Inflammatory macrophage treated with lipopolysaccharide for 4 hours (primary cell): ENCODE results near the gene BMPR1B.
A peak's percentile ranks its signal among the peaks of the same experiment; 100 is the strongest.
"Not testable (repeated sequence)": the region's sequence is repeated elsewhere in the genome, so short reads cannot be mapped to it uniquely, and the experiment has no call there.

Source experiments
- DNase-seq: peaks from one replicate; pipeline ENCODE4 v3.0.0-alpha.2; 2020

Gene BMPR1B

DNA sequence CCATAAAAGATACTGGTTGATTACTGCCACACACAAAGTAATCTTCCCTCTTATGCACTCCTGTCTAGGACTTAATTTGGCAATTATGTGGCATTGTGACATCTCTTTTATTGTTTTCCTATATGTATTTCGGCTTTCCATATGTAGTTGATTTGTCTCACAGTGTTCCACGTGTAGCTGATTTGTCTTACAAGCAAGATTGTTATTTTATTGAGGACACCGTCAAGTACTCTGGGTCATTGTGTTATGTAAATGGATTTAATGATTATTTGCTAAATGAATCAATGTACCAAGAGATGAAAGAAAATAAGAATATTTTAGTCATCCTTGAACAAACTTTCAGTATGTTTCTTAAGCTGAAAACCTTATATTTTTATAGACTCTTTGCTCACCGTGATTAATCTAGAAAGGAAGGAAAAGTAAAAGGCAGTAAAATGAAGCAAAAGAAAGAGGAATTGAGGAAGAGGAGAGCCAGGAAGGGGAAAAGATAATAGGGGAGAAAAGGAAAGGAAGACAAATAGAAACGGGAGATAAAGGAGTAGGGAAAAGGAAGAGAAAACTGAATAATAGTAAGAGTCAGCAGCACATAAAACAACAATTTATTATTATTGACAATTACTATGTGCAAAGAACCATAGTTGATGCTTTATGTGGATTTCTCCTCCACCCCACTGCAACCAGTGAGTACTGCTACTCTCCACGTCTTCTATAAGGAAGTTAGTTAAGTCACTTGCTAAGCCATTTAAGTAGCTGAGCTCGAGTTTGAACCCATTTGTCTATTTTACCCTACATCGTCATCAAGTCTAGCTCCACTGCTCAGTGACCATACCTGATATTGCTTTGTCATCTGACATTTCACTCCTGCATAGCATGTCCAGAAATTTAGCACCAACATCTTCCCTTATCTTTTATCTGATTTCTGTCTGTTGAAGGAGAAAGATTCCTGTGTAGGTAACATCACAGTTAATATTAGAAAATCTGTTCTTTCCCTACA lies 336.5 kb downstream of the BMPR1B start:
- no peak for DNase-seq

DNA sequence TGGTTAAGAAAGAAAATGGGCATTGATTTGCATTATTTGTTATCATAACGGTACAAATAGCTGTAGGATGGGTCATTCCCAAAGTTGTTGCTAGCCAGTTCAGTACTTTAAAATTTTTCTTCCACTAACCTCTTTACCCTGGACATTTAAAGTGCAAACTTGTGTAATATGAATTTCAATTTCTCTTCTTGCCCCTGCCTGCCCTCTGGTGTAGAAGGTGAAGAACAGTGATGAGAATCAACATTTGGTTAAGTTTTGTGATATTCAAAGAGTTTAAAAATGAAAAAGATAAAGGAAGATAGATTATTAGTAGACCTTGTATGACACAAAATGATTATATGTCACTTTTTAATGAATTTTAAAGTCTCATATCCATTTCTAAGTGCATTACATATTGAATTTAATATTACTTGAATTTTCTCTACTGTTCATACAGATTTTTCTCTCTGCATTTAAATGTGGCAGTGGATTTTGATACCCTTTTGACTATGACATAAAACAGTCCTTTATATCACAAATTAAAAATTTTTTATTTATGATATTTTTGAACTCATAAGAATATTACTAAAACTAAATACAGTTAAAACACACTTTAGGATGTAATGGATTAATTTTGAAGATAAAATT lies 337.7 kb downstream of the BMPR1B start:
- DNase-seq: no peak

DNA sequence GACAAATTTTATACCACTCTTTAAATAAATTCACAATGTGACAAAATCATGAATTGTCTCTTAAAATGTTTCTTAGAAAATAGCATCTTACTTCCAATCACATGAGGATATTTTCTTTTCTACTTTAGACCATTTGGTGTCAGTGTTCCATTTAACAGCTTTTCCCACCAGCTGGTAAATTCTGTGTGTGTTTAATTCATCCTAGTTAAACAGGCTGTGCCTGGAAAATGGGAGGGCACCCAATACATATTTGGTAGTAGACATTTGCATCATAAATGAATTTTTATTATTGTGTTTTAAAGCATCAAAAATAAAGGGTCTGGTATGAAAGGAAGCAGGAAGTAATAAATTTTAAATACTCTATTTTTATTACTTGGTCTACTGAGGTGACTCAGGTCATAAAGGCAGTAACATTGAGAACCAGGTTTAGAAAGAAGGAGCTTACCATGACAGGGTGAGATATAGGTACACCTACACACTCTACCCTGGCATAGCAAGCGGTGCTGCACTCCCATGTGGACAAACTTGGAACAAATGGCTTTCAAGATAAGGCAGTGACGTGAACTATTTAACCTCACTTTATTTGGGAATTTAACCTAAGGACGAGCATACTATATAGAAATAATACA lies 344.5 kb downstream of the BMPR1B start:
- DNase-seq: no peak

DNA sequence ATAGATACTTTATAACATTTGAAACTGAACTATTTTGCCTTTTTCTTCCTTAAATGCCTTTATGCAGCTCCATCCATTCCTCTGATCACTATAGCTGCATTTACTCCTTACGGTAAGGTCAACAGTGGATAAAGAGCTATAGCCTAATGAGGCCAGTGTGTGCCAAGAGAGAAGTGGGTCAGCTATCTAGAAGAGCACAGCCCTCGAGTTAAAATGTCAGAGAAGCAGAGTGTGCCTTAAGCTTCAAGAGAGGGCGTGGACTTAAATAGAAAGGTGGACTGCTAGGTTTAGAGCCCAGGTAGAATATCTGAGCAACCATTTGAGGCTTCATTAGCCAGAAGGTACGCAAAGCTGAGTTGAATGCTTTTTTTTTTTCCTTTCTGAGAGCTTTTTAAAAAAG lies 347.4 kb downstream of the BMPR1B start:
- no peak for DNase-seq

DNA sequence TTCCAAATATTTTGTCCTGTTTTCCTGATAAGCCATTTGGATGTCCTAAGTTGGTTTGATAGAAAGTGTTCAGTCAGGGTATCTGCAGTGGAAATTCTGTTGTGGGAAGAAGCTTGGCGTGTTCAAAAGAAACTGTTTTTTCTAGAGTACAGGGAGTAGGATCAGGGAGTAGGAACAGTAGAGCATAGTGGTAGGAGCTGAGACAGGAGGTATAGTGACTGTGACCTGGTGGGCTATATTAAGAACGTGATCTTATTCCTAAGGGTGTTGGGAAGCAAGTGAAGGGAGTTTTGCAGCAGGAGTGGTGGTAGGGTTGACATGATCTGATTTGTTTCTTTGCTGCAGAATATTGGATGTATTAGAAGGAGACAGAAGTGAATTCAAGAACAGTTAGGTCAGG lies 348.2 kb downstream of the BMPR1B start:
- no peak for DNase-seq

DNA sequence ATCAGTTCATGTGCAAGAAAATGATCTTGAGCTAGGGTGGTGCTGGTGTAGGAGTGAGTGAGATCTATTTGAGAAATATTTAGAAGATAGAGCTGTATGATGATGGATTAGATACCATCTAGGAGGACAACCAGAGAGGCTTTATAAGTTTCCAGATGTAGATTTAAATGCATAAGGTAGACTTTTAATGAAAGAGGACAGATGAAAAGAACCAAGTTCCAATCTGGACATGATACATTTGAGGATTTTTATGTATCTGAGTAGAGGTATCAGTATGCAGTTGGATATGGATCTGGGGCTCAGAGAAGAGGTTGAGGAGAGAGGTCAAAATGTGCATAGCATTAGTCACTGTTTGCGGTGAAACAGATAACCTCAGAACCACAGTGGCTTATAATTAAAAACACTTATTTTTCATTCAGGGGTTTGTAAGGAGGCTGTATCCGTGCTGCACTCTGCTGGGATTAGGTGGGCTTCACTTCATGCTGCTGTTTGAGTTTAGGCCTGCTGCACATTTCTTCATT lies 348.7 kb downstream of the BMPR1B start:
- no peak for DNase-seq

DNA sequence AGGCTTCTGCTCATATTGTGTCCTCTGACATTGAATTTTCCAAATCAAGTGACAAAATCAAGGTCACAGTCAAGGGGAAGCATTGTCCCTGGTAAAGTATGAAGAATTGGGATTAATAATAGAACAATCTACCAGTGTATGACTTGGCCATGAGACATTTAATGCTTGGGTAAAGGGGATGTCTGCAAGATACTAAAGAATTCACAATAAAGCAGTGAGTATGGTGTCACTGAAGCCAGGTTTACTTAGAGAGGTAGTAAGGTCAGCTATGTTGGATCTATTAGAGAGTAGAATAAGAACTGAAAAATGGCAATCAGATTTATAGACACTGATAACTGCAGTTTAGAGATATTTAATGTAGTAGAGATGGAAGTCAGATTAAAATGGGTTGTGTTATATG lies 349.2 kb downstream of the BMPR1B start:
- no peak for DNase-seq

DNA sequence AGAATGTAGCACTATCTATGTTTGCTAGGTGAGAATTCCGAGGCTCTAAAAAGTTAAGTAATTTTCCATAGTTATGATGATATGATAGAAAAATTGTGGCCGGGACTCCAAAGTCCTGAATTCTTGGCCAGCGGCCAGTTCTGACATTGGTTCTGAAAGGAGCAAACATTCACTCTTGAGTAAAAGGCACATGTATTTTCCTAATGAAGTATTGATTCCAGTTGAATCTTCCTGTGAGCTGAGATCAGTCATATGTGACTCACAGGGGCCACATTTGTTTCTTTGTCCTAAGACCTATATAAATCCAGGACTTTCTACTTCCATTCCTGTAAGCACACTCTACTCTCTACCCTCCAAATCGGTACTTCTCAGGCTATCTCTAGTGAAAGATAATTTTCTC lies 349.9 kb downstream of the BMPR1B start:
- no peak for DNase-seq

DNA sequence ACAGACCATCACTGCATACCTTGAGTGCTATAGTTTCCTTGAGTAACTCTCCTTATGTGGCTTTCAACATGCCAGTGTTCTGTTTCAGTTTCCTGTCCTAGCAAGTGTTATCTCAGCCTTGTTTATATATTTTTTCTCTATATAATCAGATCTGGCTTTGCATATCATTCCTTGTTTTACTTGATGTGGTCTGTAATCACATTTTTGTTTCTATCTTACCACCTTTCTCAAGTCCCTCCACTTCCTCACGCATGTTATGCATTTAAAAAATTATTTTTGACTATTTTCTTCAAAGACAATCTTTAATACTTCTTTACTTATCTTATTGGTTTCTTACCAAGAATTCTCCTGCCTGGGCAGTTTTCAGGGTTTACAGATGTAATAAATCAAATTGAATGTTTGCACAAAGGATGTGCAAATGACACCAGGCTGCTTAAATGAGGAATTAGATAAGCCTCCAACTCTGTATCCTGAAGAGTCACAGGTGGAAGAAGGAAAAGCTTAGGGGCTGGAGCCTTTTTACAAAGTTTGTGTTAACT lies 351.2 kb downstream of the BMPR1B start:
- no peak for DNase-seq

DNA sequence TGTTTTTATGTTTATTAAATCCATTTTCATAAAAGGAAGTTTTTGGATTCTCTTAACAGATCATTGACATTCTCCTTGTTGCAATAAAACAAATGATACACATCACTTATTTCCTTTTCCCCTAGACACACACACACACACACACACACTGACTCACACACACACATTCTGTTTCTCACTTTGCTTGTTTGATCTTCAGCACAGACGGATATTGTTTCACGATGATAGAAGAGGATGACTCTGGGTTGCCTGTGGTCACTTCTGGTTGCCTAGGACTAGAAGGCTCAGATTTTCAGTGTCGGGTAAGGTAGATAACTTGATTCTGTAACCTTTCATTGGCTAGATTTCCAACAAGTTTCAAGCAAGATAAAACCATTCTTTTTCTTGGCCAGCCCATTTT lies 356.8 kb downstream of the BMPR1B start:
- DNase-seq: no peak

DNA sequence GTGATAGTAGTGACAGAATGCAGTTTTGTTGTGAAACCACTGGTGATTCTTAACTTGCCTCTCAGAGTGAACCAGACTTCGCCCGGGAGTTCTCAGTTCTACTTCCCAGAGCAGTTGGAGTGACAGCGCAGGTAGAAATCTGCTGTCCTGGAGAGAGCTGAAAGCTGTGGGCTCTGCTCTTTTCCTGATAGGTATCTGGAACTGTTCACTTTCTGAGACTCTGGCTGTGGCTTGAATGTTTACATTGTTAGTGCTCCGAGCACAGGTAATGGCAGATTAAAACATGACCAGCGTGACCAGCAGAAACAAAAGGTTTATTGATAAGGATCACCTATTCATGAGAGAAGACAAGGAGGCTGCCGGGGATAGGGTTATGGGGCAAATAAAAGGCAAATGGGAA lies 360.7 kb downstream of the BMPR1B start:
- no peak for DNase-seq

DNA sequence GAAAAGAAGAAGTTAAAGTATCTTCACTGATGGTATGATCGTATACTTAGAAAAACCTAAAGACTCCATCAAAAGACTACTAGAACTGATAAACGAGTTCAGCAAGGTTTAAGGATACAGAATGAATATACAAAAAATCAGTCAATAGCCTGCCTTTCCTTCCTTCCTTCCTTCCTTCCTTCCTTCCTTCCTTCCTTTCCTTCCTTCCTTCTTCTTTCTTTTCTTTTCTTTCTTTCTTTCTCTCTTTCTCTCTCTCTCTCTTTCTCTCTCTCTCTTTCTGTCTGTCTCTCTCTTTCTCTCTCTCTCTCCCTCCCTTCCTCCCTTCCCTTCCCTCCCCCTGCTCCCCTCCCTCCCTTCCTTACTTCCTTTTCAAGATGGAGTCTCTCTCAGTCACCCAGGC lies 362.7 kb downstream of the BMPR1B start:
- DNase-seq: no peak

DNA sequence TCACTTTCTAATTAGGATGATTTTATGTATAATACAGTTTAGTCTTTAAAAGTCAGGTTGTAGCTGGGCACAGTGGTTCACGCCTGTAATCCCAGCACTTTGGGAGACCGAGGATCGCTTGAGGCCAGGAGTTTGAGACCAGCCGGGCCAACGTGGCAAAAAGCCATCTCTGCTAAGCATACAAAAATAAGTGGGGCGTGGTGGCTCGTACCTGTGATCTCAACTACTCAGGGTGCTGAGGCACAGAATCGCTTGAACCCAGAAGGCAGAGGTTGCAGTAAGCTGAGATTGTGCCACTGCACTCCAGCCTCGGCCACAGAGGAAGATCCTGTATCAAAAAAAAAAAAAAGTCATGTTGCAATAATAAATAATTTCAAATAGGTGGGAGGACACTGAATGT lies 364.2 kb downstream of the BMPR1B start:
- no peak for DNase-seq

DNA sequence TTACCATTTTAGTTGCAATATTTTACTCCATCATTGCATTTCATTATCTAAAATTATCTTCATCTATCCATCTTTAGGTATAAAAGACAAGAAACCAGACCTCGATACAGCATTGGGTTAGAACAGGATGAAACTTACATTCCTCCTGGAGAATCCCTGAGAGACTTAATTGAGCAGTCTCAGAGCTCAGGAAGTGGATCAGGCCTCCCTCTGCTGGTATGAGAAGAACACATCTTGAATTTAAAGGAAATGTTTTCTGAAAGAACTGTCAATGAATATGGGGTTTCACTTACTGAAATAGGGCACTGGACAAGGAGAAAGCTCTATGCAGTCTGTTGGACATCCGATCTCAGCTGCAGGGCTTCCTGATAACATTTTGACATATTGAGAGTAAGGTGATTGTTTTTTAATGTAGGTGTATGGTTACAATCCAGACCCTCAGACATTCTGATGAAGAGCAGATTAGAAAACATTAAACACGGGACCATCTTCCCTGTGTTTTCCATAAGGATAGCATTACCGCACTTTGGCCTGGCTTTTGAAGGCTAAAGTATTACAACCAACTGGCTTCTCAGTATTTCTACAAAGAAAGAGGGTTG lies 367.2 kb downstream of the BMPR1B start:
- peak; percentile 22 for DNase-seq

DNA sequence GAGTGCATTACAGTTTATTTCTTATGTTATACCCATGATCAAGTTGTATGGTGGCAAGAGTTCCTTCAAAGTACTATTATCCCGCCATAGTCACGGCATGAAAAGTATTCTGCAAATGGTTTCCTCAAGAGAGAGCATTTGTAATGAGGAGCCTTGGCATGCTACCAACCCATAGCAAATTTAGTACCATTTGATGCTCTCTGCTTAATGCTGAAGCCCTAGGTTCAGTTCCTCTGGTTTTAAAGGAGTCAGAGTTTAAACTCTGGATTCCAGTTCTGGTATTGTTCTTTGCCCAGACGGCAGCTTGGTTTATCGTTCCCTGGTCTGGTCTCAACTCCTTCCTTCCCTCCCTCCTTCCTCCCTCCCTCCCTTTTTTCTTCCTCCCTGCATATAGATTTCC lies 371.3 kb downstream of the BMPR1B start:
- no peak for DNase-seq

DNA sequence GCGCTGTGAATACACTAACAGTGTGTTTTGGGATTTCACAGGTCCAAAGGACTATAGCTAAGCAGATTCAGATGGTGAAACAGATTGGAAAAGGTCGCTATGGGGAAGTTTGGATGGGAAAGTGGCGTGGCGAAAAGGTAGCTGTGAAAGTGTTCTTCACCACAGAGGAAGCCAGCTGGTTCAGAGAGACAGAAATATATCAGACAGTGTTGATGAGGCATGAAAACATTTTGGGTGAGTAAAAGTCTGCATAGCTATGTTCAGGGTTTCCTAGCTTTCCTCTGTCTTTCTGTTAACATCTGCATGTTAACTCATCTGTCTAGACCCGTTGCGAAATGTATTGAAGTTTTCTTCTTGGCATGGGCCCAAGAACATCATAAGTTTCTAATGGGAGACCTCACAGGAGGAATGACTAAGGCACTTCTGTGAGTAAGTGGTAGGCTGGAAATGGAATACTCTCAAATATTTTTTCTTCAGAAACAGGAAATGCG lies 372.1 kb downstream of the BMPR1B start:
- peak; percentile 88 for DNase-seq

DNA sequence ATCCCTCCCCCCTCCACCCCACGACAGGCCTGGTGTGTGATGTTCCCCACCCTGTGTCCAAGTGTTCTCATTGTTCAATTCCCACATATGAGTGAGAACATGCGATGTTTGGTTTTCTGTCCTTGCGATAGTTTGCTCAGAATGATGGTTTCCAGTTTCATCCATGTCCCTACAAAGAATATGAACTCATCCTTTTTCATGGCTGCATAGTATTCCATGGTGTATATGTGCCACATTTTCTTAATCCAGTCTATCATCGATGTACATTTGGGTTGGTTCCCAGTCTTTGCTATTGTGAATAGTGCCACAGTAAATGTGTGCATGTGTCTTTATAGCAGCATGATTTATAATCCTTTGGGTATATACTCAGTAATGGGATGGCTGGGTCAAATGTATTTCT lies 376.3 kb downstream of the BMPR1B start:
- not testable (repeated sequence) for DNase-seq

DNA sequence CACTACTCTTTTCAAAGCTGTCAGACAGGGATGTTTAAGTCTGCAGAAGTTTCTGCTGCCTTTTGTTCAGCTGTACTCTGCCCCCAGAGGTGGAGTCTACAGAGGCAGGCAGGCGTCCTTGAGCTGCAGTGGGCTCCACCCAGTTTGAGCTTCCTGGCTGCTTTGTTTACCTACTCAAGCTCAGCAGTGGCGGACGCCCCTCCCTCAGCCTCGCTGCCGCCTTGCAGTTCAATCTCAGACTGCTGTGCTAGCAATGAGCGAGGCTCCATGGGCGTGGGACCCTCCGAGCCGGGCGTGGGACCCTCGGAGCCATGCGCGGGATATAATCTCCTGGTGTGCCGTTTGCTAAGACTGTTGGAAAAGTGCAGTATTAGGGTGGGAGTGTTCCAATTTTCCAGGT lies 381.7 kb downstream of the BMPR1B start:
- DNase-seq: not testable (repeated sequence)

DNA sequence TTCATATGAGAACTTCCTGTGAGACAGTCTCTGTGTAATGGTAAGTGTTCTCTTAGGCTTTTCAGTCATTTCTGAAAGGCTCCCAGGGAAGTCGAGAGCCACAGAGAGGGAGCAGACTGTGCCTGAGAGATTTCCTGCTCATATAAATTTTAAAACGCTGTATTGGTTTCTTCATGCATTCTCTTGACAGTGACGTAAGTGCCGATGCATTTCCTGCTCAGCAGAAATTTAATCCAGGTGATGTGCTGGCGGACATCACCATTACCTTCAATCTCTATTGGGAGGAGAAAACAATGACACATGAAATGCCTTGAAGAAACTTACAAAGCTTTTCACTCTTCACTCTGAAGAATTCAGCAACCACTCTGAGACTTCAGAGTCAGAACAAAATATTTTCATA lies 383.6 kb downstream of the BMPR1B start:
- no peak for DNase-seq

DNA sequence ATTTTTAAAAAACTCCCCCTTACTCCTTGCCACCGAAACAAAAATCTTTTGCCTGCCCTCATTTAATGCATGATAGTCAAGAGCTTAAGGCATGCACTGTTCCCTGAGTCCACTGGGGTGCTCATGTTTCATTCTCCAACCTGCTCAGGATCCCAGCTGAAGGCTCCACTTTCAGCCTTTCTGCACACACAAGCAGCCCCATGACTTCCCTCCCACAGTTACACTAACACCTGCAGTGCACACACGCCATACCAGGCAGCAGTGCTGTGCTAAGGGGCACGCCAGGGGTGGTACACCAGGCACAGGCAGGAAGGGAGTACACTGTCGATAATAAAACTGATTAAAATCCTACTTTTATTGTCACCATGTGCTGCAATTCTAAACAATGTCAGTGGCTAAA lies 385.2 kb downstream of the BMPR1B start:
- DNase-seq: no peak

DNA sequence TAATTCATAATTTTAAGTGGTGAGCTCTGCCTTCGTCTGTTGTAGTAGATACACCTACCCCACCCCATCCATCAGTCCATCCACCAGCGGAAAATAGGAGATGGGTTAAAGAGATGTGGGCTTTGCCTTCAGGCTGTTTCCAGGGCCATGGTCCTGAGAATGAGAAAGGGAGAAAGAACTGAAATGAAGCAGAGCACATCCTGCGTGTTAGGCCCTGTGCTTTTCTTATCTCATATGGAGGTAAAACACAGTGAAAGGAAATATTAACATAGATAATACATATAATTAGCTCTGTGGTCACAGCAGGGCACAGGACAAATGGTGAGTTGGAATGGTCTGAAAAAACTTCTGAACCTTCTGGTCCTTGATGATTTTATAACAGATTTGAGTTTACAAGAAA lies 393.5 kb downstream of the BMPR1B start:
- DNase-seq: no peak

DNA sequence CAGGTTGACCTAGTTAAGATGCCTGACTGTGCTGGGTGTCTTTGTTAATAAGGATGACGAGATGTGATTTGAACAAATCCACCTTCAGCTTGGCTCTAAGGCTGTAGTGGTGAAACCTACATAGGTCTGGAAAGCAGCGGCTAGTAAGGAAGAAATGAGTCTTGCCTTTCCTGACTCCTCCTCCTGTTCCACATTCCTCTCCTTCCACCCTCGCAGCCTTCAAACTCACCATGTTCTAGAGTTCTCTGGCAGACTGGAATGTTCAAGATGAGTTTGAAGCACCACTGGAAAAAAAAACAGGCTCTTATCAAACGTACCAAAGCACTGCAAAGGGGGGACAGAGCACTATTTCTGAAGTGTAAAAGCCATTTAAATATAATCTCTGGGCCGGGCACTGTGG lies 395.4 kb downstream of the BMPR1B start:
- DNase-seq: no peak
